HepG2 (cell line): ENCODE data around the gene FBXL12.

Experiments used
- ARID2 ChIP-seq: sonication (generic); formaldehyde crosslinking; IDR thresholded peaks from 2 replicates; pipeline ENCODE4 v1.8.1; 2022; ENCODE audit warnings: mild to moderate bottlenecking, missing genetic modification reagents, borderline replicate concordance
- ATF6 ChIP-seq: sonication (generic); formaldehyde crosslinking; conservative IDR thresholded peaks from 2 replicates; pipeline ENCODE4 v1.4.0; 2020; ENCODE audit warnings: missing genetic modification reagents
- CEBPG ChIP-seq: IDR thresholded peaks from 2 replicates; pipeline ENCODE4 v1.6.1; 2016
- HMGXB3 ChIP-seq: sonication (generic); formaldehyde crosslinking; IDR thresholded peaks from 2 replicates; pipeline ENCODE4 v1.4.0; 2020; ENCODE audit warnings: missing genetic modification reagents, borderline replicate concordance
- POLR2A ChIP-seq, 2 experiments: IDR thresholded peaks; 2 replicates each; pipeline ENCODE4 v1.6.1; 2011; ENCODE audit warnings: low read depth in 2 of 2, low read length in 2 of 2, mild to moderate bottlenecking in 1 of 2, moderate library complexity in 1 of 2; ENCODE audit not compliant: insufficient read depth in 1 of 2
- POLR2AphosphoS5 ChIP-seq: IDR thresholded peaks from 2 replicates; pipeline ENCODE4 v1.6.1; 2012; ENCODE audit warnings: low read depth, low read length
- RELA ChIP-seq: sonication (generic); formaldehyde crosslinking; IDR thresholded peaks from 2 replicates; pipeline ENCODE4 v1.4.0; 2020; ENCODE audit warnings: missing genetic modification reagents
- SPEN ChIP-seq: sonication (generic); formaldehyde crosslinking; IDR thresholded peaks from 2 replicates; pipeline ENCODE4 v1.5.1; 2020; ENCODE audit warnings: low read depth, mild to moderate bottlenecking, missing genetic modification reagents
- THAP11 ChIP-seq: IDR thresholded peaks from 2 replicates; pipeline ENCODE4 v1.6.1; 2016; ENCODE audit warnings: missing biosample characterization, missing genetic modification reagents
- TMF1 ChIP-seq: sonication (generic); formaldehyde crosslinking; IDR thresholded peaks from 2 replicates; pipeline ENCODE4 v1.8.1; 2022; ENCODE audit warnings: low read depth, missing genetic modification reagents
- ZBTB40 ChIP-seq, 2 experiments: fragments of 450-650 bp in 1 of 2; sonication (generic) in 1 of 2; formaldehyde crosslinking in 1 of 2; IDR thresholded peaks; 2 replicates each; pipeline versions ENCODE4 v1.6.1 to v1.8.0; 2016 to 2022; ENCODE audit warnings: antibody characterized with exemption in 1 of 2, mild to moderate bottlenecking in 1 of 2, missing genetic modification reagents in 1 of 2
- ZFP90 ChIP-seq: sonication (generic); formaldehyde crosslinking; IDR thresholded peaks from 2 replicates; pipeline ENCODE4 v1.8.0; 2022; ENCODE audit warnings: missing genetic modification reagents, mild to moderate bottlenecking, inconsistent platforms, borderline replicate concordance
- TF ChIP-seq, protein P1 (sequence below): sonication (generic); formaldehyde crosslinking; IDR thresholded peaks from 2 replicates; pipeline ENCODE4 v1.4.0; 2020; ENCODE audit warnings: missing genetic modification reagents
- TF ChIP-seq, protein P2 (sequence below): sonication (generic); formaldehyde crosslinking; IDR thresholded peaks from 2 replicates; pipeline ENCODE4 v1.5.0; 2020; ENCODE audit warnings: mild to moderate bottlenecking, missing genetic modification reagents, moderate library complexity

GRCh38 chr19:9768175-9769112, 50.4 kb downstream of the FBXL12 start, which contains the start of gene ZNF846:
- TF ChIP-seq ZFP90 (peak; percentile 21; the same call in 1 of the 2 replicates), SPEN (CRISPR knock-in tag) (peak; percentile 96), ARID2 (CRISPR knock-in tag) (no peak), HMGXB3 (CRISPR knock-in tag) (no peak), TMF1 (CRISPR knock-in tag) (no peak), POLR2AphosphoS5 (peak; percentile 79), ATF6 (no peak), ZBTB40 (IDR thresholded peaks at IDR 0.05) (peak; percentile 96), ZBTB40 (CRISPR knock-in tag; IDR thresholded peaks at IDR 0.05) (peak; percentile 85), RELA (CRISPR knock-in tag) (no peak), CEBPG (CRISPR knock-in tag) (0 out of 2 replicates have a peak, but pooled peaks have one; percentile 31), THAP11 (CRISPR knock-in tag) (peak; percentile 95), POLR2A (IDR thresholded peaks at IDR 0.05; ENCODE audit: insufficient read depth in 1 of 2, low read depth in 2 of 2, low read length in 2 of 2) (peak; percentile 76 to 79)
- TF ChIP-seq, protein P1, sequence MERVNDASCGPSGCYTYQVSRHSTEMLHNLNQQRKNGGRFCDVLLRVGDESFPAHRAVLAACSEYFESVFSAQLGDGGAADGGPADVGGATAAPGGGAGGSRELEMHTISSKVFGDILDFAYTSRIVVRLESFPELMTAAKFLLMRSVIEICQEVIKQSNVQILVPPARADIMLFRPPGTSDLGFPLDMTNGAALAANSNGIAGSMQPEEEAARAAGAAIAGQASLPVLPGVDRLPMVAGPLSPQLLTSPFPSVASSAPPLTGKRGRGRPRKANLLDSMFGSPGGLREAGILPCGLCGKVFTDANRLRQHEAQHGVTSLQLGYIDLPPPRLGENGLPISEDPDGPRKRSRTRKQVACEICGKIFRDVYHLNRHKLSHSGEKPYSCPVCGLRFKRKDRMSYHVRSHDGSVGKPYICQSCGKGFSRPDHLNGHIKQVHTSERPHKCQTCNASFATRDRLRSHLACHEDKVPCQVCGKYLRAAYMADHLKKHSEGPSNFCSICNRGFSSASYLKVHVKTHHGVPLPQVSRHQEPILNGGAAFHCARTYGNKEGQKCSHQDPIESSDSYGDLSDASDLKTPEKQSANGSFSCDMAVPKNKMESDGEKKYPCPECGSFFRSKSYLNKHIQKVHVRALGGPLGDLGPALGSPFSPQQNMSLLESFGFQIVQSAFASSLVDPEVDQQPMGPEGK: peak; percentile 73
- TF ChIP-seq, protein P2, sequence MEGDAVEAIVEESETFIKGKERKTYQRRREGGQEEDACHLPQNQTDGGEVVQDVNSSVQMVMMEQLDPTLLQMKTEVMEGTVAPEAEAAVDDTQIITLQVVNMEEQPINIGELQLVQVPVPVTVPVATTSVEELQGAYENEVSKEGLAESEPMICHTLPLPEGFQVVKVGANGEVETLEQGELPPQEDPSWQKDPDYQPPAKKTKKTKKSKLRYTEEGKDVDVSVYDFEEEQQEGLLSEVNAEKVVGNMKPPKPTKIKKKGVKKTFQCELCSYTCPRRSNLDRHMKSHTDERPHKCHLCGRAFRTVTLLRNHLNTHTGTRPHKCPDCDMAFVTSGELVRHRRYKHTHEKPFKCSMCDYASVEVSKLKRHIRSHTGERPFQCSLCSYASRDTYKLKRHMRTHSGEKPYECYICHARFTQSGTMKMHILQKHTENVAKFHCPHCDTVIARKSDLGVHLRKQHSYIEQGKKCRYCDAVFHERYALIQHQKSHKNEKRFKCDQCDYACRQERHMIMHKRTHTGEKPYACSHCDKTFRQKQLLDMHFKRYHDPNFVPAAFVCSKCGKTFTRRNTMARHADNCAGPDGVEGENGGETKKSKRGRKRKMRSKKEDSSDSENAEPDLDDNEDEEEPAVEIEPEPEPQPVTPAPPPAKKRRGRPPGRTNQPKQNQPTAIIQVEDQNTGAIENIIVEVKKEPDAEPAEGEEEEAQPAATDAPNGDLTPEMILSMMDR: 0 out of 2 replicates have a peak, but pooled peaks have one; percentile 20
